Smooth muscle cell (in vitro differentiated cells): Measurements from ENCODE around the gene BBS1. TPM values are rescaled to one million over a fixed set of nuclear protein-coding genes. Genes with fewer than 3 reads are reported as not detected.

Experiments
- DNase-seq: peaks from one replicate; lab custom pipeline; 2025; ENCODE audit not compliant: unreplicated experiment; lab: John Stamatoyannopoulos, UW
- H2AFZ ChIP-seq: fragments of 200-600 bp; sonication (generic); 2 replicates; pipeline ENCODE4 v1.6.0; 2016; ENCODE audit warnings: antibody characterized with exemption, low read depth, mild to moderate bottlenecking
- H3F3A ChIP-seq: fragments of 200-600 bp; sonication (generic); 2 replicates; pipeline ENCODE4 v1.6.0; 2017; ENCODE audit warnings: antibody characterized with exemption, low read depth
- H3K27ac ChIP-seq: fragments of 200-600 bp; sonication (generic); 2 replicates; pipeline ENCODE4 v1.5.1; 2016; ENCODE audit warnings: low read depth, mild to moderate bottlenecking
- H3K27me3 ChIP-seq: fragments of 200-600 bp; sonication (generic); 2 replicates; pipeline ENCODE4 v1.6.1; 2016; ENCODE audit warnings: low read depth, mild to moderate bottlenecking
- H3K36me3 ChIP-seq: fragments of 200-600 bp; sonication (generic); 2 replicates; pipeline ENCODE4 v1.5.1; 2016; ENCODE audit warnings: low read depth
- H3K4me1 ChIP-seq: fragments of 200-600 bp; sonication (generic); 2 replicates; pipeline ENCODE4 v1.5.1; 2016; ENCODE audit warnings: low read depth
- H3K4me2 ChIP-seq: fragments of 200-600 bp; sonication (generic); 2 replicates; pipeline ENCODE4 v1.6.0; 2016; ENCODE audit warnings: mild to moderate bottlenecking
- H3K4me3 ChIP-seq: fragments of 200-600 bp; sonication (generic); 2 replicates; pipeline ENCODE4 v1.5.1; 2016; ENCODE audit warnings: mild to moderate bottlenecking
- H3K79me2 ChIP-seq: fragments of 200-600 bp; sonication (generic); 2 replicates; pipeline ENCODE4 v1.6.0; 2016; ENCODE audit warnings: low read depth, mild to moderate bottlenecking
- H3K9ac ChIP-seq: fragments of 200-600 bp; sonication (generic); 2 replicates; pipeline ENCODE4 v1.6.0; 2016; ENCODE audit warnings: low read depth
- H3K9me3 ChIP-seq: fragments of 200-600 bp; sonication (generic); replicated peaks from 2 replicates; pipeline ENCODE4 v1.5.1; 2016; ENCODE audit warnings: low read depth
- H4K20me1 ChIP-seq: fragments of 200-600 bp; sonication (generic); 2 replicates; pipeline ENCODE4 v1.6.0; 2016; ENCODE audit warnings: low read depth
- CTCF ChIP-seq: fragments of 200-600 bp; sonication (generic); IDR thresholded peaks from 2 replicates; pipeline ENCODE4 v1.5.1; 2017; ENCODE audit warnings: borderline replicate concordance, mild to moderate bottlenecking, antibody characterized with exemption; ENCODE audit not compliant: insufficient read depth, poor library complexity, severe bottlenecking
- WGBS: methylation state at CpG from one replicate; pipeline ENCODE4 v1.1.7; 2016; ENCODE audit warnings: low lambda C conversion rate; 5-methylcytosine and 5-hydroxymethylcytosine counted together
- polyA plus RNA-seq: library from polyadenylated mRNA; unstranded; fragments of >200 nt; fragmentation: Nextera tagmentation; extraction: Ambion mirVana; gene quantifications from 2 replicates; pipeline ENCODE4 v1.2.1, GENCODE V29; 2016
- total RNA-seq: library from RNA; depleted of rRNA; stranded (reverse); fragments of >200 nt; gene quantifications from 2 replicates; pipeline ENCODE4 v1.2.3, GENCODE V29; 2014

The BBS1 gene
- total and polyA plus RNA-seq, 2 experiments from 2014 or later: 13.0 to 30.1 TPM

GRCh38 chr11:66550887-66551286 is 40.5 kb downstream of the BBS1 start:
- Histone ChIP-seq H3K36me3 (no peaks in the 10 kb centered on the region), H3K9ac (no peak overlapping the region), H3K4me3 (no peak overlapping the region), H3F3A (peaks cover 17% of the 10 kb centered on the region), H3K27ac (no peak overlapping the region), H3K4me2 (no peak overlapping the region), H3K27me3 (no peaks in the 10 kb centered on the region), H2AFZ (no peak overlapping the region), H3K9me3 (no peaks in the 10 kb centered on the region), H3K79me2 (no peaks in the 10 kb centered on the region), H4K20me1 (no peaks in the 10 kb centered on the region), H3K4me1 (peaks cover 5% of the 10 kb centered on the region)
- WGBS: 91% methylated on average over 4 of the region's 4 CpGs
- no peak for DNase-seq
- TF ChIP-seq CTCF: no peak

GRCh38 chr11:66554602-66555001 is 44.2 kb downstream of the BBS1 start:
- H3K4me1 ChIP-seq: no peaks in the 10 kb centered on the region
- H2AFZ ChIP-seq: no peak overlapping the region
- no peaks in the 10 kb centered on the region for H3K79me2 ChIP-seq
- no peaks in the 10 kb centered on the region for H4K20me1 ChIP-seq
- no peak overlapping the region for H3K27ac ChIP-seq
- 93% methylated on average over 5 of the region's 5 CpGs for WGBS
- no peak overlapping the region for H3K4me2 ChIP-seq
- DNase-seq: no peak
- no peak overlapping the region for H3K4me3 ChIP-seq
- H3K9me3 ChIP-seq: no peaks in the 10 kb centered on the region
- no peaks in the 10 kb centered on the region for H3F3A ChIP-seq
- no peaks in the 10 kb centered on the region for H3K27me3 ChIP-seq
- no peaks in the 10 kb centered on the region for H3K36me3 ChIP-seq
- TF ChIP-seq CTCF: no peak
- no peak overlapping the region for H3K9ac ChIP-seq

- 71% methylated on average over 2 of the region's 3 CpGs for WGBS
- H3K4me1 ChIP-seq: no peaks in the 10 kb centered on the region
- H4K20me1 ChIP-seq: no peaks in the 10 kb centered on the region
- H3F3A ChIP-seq: no peaks in the 10 kb centered on the region
- H3K9me3 ChIP-seq: no peaks in the 10 kb centered on the region
- no peak for TF ChIP-seq CTCF
- no peak overlapping the region for H3K27ac ChIP-seq
- no peaks in the 10 kb centered on the region for H3K79me2 ChIP-seq
- no peak overlapping the region for H2AFZ ChIP-seq
- H3K4me2 ChIP-seq: no peak overlapping the region
- H3K36me3 ChIP-seq: no peaks in the 10 kb centered on the region
- no peaks in the 10 kb centered on the region for H3K27me3 ChIP-seq
- no peak overlapping the region for H3K4me3 ChIP-seq
- no peak overlapping the region for H3K9ac ChIP-seq
- DNase-seq: no peak
Observed at GRCh38 chr11:66555416-66555815, 45.0 kb downstream of the BBS1 start.

- H4K20me1 ChIP-seq: no peaks in the 10 kb centered on the region
- WGBS: 95% methylated on average over 7 of the region's 7 CpGs
- no peak overlapping the region for H2AFZ ChIP-seq
- H3K9me3 ChIP-seq: no peaks in the 10 kb centered on the region
- H3K27me3 ChIP-seq: no peaks in the 10 kb centered on the region
- H3F3A ChIP-seq: no peaks in the 10 kb centered on the region
- H3K36me3 ChIP-seq: no peaks in the 10 kb centered on the region
- H3K9ac ChIP-seq: no peak overlapping the region
- no peak for DNase-seq
- H3K27ac ChIP-seq: no peak overlapping the region
- no peak overlapping the region for H3K4me2 ChIP-seq
- no peak for TF ChIP-seq CTCF
- no peaks in the 10 kb centered on the region for H3K4me1 ChIP-seq
- H3K4me3 ChIP-seq: no peak overlapping the region
- H3K79me2 ChIP-seq: no peaks in the 10 kb centered on the region
Observed at GRCh38 chr11:66556086-66556485, 45.7 kb downstream of the BBS1 start.
